ENCODE data around the gene WNT9B.

Gene WNT9B, protein sequence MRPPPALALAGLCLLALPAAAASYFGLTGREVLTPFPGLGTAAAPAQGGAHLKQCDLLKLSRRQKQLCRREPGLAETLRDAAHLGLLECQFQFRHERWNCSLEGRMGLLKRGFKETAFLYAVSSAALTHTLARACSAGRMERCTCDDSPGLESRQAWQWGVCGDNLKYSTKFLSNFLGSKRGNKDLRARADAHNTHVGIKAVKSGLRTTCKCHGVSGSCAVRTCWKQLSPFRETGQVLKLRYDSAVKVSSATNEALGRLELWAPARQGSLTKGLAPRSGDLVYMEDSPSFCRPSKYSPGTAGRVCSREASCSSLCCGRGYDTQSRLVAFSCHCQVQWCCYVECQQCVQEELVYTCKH

DNA sequence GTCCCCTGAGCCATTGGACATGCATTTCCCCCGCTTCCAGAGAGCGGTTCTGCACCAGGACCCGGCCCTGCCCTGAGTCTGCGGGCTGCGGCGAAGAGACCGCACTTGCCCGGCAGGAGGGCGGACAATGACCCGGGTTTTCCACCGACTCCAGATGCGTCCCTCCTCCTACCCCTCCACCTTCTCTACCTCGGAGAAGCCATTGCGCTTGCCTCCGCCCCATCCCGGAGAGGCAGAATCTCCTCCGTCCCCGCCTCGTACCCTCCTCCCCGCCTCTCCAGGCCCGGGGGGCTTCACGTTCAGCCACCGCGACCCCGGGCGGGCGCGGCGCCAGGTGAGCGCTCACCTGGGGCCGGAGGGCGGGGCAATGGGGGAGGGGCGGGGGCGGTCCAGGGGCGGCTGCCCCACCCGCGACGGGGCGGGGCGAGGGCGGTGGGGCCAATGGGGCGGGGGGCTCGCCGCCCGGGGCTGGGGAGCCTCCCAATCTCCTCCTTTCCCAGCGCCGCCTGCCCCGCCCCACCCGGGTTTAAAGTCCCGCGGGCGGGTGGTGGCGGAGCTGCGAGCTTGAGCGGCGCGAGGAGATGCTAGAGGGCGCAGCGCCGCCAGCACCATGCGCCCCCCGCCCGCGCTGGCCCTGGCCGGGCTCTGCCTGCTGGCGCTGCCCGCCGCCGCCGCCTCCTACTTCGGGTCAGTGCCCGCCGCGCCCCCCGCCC lies at the start of gene WNT9B:
TSS of gene WNT9B (plus strand) at position 555 of the 713 bp plus-strand sequence. CDS start at position 611, 56 bp downstream.
- peak; percentile 95 for DNase-seq

DNA sequence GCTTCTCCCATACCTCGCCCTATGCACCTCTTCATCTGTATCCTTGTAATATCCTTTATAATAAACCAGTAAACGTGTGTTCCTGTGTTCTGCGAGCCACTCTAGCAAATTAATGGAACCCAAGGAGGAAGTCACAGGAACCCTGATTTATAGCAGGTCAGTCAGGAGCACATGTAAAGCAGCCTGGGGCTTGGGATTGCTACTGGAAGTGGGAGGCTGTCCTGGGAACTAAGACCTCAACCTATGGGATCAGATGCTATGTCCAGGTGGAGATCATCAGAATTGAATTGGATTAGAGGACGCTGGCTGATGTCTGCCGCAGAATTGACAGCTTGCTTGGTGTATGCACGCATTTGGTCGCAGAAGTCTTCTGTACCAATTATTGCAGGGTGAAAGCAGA lies 48.6 kb upstream of the WNT9B start:
- no peak for DNase-seq

DNA sequence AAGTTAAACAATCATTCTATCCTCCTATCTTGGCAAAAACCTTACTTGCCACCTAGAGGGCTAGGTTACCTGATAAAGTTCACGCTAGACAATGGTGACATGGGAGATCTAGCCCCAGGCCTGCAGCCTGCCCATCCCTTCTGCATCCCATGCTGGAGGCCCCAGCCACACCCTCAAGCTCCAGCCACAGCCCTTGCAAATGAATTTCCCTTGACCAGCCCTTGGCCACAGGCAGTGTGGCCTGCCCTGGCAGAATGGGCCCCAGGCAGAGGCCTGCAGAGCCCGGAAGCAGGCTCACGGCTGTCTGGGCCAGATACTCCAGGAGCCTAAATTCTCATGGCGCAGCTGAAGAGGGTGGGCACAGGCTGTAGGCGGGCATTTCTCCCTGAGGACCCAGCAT lies 47.8 kb upstream of the WNT9B start:
- DNase-seq, result no peak

DNA sequence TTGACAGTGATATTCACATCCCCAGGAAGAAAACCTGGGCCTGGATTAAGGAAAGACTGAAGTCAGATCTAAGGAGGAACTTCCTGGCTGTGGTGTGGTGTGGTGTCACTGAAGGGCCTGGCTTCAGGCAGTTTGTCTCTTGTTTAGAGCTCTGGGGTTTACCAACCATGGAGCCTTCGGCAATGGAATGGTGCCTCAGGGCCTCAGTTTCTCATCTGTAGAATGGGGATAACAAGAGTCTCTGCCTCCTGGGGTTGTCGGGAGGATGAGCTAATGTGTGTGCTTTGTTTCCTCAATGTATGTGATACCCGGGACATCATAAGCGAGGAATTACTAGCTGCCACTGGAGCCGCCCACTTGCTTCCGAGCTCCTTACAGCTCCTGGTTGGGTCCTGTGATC lies 45.6 kb upstream of the WNT9B start:
- no peak for DNase-seq

DNA sequence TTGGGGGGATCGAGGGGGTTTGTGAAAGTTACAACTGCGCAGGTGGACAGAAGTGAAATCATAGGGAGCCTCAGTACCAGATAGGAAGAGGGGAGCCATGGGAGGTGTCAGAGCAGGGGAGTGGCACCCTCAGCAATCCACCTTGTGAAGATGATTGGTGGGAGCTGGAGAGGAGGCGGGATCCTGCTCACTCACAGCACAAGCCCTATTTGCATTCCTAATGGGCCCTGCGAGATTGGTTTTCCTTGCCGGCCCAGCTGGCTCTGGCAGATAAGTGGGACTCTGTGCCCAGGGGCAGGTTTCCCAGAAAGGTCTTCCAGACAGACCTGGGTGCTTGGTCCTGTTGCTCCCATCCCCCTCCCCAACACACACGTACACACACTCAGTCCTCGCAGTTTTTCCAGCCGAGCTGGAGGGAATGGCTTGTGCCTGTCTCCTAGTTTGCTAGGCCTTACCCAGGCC lies 42.2 kb upstream of the WNT9B start:
- peak; percentile 98 for DNase-seq

DNA sequence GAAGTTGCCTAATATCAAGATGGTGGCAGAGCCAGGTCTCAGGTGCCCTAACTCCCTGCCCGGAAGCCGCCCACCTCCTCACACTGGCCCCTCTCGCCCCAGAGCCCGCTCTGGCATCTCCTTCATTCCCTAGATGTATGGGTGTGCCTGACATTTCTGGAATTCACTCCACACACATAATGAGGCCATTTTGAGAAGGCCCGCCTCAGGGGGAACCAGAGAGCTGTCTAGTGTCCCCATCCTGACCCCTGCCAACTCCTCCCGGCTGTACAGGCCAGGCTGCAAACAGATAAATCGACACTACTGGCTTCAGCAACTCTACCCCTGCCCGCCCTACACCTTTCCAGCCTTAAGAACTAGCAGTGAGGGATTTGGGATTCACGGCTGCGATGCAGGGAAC lies 40.5 kb upstream of the WNT9B start:
- peak; percentile 91 for DNase-seq

DNA sequence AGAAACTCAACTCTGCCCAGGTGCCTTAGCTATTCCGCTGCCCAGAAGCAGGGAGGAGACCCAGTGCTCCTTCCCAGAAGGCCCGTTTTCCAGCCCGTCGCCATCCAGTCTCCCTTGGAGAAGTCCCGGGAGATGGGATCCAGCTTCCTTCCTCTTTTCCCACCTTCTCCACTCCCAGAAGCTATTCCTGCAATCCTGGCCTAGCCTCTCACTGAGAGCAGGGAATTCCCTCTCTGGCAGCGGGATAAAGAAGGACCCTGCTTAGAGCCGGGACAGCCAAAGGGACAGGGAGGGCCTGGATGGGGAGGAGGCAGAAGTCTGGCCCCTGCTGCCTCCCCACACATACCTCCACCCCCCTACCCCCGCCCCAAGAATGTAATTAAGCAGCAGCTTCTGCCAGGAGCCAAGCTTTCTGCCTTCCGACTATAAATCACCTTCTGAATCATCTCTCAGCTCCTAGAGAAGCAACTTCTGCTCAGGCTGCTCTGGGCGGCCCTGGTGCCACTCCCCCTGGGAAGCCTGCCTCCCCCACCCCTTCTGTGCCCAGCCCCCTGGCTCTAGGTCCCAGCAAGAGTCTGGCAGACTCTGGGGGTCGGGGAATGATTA lies 39.3 kb upstream of the WNT9B start:
- peak; percentile 95 for DNase-seq

DNA sequence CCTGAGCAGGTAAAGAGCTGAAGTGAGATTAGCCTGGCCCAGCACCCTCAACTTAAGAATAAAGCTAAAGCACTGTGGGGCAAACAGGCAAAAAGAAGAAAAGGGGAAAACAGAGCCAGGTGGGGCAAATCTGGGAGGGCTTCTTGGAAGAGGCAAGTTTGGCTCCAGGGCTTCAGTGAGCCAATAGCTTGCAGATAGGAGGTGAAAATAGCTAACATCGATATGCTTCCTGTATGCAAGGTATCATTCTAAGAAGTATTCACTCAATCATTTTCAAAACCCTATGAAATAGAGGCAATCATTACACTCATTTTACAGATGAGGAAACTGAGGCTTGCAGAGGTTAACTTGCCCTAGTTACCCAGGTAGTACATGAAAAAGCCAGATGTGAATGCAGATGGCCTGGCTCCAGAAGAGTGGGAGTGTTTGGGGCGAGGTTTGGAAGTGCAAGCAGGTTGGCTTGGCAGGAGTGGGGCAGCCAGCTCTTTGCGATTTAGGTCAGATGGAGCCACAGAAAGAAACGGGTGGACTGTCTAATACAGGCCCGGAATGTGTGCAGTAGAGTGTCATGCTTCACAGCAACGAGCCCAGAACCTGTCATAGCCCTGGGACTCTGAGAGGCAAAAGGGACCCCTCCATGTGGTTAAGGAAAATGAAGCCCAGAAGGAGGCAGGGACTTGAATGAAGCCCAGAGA lies 38.6 kb upstream of the WNT9B start:
- peak; percentile 53 for DNase-seq

DNA sequence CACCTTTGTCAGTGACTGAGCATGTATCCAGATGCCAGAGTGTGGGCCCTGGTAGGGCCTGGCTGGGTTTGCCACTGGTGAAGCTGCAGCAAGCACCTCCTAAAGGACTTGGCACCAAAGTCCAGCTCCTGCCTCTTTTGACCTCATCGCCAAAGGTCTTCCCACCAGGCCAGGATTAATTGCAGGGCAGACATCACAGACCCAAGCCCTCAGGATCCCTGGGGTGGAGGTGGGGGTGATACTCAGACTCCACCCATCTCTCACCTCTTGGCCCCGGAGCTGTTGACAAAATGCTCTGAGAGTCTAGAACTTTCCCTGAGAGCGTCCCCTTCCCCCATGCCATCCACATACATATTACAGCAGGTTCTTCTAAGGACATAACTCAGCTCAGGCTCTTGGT lies 37.5 kb upstream of the WNT9B start:
- peak; percentile 54 for DNase-seq

DNA sequence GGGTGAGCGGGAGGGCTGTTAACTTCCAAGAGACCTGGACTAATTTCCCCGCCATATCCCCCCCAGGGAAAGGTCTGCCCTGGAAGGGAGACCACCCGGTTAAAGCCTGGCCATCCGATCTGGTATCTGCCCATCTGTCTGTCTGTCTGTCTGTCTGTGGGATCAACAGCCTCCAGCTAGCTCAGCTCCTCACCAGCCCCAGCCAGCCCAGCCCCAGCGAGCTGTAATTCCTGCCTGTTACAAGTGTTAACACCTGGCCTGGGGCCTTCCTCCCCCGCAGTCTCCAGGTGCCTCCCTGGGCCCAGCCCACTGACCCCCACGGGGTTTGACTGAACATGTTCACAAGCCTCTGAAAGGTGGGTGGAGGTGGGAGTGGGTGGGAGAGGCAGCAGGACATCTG lies 36.9 kb upstream of the WNT9B start:
- peak; percentile 84 for DNase-seq

DNA sequence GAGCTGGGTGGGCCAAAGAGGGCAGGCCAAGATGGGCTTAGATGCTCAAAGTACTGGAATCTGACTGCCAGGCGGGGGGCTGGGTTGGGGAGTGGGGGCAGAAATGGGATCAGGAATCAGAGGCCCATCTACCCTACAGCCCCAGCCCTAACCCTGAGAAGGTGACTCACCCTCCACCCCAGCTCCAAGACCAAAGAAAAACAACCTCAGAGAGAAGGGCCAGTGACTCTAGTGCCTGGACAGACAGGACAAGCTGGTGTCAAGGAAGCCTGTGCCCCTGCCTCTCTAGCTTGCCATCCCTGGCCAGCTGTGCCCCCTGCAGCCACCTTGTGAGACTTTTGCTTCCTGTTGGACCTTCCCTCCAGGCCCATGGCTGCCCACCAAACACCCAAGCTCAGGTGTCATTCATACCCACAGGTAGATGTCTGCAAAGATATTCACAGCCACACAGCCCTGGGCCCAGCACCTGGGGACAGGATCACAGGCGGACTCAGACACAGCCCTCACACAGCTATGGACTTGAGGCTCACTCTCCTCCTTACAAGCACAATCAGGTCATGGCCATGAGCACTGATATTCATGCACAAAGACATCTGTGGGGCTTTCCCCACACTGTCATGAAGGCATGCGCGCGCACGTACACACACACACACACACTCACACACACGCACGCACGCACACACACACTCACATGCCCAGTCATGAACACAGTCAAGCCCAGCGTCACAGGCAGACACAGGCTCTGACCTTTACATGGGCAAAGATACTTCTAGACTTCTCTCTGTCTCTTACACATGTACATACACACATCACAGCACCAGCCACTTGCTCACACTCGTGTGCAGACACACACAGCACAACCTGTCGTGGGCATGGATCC lies 35.7 kb upstream of the WNT9B start:
- peak; percentile 72 for DNase-seq

DNA sequence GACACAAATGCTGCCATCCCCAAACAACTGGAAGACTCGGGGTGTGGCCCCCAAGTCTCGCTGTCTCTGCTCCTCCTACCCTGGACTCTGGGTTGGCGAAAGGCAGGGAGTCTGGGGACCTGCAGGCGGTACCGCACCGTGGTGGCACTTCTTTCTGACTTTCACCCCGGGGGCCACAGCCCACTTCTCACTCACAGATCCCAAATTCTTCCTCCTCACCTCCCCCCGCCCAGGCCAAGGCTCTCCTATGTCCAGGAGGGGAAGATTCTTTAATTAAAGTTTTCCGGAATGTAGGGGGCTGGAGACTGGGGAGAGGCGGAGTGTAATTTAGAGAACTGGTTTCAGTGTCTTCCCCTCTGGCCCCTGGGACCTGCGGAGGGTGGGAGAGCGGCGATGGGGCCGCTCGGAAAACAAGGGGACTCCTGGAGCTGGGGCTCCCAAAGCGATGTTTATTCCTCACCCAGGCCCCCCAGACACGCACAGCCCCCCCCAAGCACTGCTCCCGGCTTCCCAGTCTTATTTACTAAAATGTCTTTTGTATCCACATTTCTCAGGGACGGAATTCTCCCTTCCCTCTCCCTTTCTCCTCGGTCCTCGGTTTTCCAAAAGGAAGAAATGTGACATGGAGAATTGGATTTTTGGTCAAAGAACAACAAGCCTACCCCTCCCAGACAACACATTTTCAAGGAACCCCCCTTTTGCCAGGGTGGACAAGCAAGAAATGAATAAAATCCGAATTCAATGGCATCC lies 34.1 kb upstream of the WNT9B start:
- DNase-seq, result peak; percentile 63

DNA sequence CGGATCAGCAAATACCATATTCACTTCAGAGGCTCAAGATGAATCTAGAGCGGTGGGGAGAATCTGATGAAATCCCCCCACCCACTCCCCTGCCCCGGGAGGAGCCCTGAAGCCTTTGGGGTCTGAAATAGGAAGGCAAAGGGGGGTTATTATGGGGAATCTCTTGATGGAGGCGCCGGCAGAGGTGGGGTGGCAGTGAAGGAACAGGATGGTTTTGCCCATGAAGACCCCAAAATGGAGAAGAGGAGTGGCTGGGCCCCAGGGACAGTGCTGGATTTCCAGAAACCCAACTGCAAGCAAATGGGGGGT lies 33.5 kb upstream of the WNT9B start:
- DNase-seq, result no peak

DNA sequence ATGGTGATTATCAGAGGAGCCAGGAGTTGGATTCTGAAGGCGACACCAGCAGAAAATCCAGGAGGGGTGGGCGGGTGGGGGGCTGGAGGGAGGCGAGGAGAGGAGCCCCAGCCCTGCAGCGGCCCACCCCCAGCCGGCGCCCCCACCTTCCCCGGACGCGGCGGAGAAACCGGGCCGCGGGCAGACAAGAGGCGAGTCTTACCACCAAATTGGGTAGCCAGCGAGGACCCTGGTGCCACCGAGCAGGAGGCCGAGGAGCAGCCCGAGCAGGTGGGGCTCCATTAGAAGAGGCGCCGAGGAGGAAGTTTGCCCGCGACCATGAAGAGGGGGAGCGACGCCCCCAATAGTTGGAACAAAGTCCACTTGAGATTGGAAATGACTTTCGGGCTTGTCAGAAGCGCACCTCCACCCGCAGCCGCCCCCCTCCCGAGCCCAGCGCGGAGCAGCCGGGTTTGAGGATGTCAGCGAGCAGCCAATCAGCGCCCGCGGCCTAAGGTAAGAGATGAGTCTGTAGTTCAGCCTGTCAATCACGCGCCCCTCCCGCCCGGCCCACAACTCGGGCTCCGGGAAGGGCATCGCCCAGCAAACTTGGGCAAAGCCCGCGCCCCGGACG lies 33.0 kb upstream of the WNT9B start, which contains the start of gene WNT3:
TSS of gene WNT3 (minus strand) at position 377 of the 613 bp plus-strand sequence. CDS start at position 282, 95 bp downstream.
- DNase-seq, result peak; percentile 94

DNA sequence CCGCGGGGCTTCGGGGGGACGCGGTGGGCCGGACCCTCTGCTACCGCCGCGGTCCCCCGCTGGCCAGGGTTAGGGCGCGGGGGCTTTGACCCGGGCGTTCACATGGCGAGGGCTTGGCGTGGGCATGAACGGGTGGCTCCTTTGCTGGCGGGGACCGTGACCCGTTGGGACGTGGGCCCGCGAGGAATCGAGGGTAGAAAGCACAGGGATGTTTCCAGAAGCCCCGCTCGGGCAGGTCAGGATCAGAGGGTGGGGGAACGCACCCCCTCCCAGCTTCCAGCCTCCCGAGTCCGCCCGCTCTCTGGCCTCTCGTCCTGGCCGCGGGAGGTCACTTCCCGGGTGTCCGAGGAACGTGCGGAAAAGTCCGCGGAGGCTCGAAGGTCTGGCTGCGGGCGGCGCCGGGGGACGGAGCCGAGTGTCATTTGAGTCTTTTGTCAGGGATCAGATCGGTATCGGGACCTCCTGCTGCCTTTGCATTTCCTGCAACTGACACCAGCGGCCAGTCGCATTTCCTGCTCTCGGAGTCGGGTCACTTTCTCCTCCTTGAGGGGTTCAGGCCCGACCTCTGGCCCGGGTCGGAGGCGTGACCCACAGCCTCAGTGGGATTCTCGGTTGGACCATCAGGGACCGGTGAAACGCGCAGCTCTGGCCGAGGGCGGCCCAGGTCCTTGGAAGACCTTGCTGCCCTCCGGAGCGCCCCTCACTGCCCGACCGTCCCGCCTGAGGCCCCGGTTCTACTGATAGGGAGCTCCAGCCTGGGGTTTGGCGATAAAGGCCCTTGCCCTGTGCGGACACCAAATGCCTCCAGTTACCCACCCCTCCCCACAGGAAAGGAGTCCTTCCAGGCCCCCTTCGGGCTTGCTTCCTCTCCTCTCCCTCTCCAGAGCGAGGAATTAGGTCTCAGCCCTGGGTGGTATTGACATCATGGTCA lies 32.2 kb upstream of the WNT9B start:
- peak; percentile 89 for DNase-seq

DNA sequence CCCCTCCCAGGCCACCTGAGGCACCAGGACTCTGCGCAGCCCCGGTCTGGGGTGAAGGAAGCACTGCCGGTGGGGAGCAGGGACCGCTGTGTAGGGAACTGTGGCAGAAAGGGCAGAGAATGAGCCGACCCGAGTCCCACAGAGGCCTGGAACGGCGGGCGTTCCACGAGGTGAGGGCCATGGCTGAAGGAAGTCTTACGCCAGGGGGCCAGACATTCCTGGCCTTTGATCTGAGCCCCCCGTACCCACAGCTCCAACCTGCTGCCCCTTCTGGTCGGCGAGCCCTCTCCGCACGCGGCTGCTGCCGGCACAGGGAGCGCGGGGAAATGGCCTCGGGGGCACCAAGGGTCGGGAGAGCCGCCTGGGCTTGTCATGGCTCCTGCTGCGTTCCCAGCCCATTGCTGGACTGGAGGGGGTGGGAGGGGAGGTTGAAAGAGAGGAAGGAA lies 31.5 kb upstream of the WNT9B start:
- DNase-seq, result peak; percentile 82

DNA sequence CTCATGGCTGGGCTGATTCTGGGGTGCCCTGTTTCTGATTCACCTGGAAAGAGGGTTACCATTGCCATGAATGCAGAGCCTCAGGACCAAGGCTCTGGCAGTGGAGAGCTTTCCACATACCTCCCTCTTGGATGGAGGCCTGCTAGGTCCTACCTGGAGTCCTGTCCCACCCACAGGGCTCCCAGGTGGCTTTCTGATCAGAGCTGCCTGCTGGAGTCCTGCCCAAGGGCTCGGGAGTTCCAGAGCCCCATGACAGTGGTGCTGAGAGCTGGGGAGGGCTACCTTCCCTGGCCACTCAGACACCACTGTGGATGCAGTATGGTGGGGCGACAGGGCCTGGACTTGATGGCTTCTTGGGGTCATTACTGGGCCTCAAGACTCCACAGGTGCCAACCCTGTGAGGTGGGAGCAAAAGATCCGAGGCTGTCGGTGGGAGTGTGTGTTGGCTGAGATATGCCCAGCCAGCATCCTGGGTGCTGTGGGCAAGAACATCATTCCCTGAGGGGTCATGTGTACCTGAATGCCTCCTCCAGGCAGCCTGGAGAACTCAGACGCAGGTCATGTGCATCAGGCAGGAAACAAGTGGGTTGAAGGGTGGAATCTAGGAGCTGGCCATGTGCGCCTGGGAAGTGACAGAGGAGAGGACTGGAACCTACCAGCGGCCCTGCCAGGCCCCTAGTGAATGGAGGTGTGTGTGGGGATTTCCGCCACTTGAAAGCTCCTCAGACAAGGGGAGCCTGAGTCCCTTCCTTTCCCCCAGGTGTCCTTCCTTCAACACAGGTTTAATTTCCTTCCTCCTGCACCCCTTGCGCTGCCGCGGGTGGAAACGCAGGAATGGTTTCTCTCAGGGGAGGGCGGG lies 30.6 kb upstream of the WNT9B start:
- peak; percentile 69 for DNase-seq

DNA sequence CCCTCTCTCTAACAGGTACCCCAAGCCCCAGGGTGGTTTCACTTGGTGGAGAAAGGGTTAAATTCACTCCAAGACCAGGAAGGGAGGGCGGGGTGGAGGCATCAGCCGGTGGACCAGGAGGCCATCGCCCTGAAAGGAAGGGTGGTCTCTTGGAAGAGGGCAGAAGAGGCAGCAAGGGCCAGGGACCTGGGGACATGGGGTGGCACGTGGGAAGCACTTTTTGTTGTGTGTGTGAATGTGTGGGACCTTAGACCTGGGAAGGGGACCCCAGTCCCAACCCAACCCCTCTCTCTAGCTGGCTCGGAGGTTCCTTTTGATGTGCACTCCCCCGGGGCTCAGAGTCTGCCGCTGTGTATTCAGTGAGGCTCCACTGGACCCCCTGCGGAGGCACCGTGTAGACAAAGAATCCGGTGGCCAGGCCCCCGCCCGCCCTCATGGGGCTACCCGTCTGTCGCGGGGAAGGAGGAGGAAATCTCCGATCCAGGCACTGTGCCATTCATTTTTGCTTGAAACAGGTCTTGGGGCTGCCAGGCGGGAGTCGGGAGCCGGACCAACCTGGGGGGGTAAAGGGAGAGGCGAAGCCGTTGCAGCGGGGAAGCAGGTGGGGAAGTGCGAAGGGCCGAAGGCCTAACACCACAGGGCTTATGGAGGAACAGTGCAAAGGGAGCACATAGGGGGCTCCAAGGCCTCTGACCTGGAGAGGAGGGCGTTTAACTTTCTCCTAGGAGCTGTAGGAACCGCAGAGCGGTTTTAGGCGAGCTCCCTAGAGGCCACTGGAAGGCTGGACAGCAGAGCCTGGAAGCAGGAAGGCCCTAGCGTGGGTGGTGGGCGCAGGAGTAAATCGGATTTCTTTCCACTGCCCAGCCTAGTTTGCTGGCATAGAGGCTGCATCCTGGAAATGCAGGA lies 29.6 kb upstream of the WNT9B start:
- peak; percentile 54 for DNase-seq
